ENCODE measurements around the gene ZDHHC14.

The ZDHHC14 gene

DNA sequence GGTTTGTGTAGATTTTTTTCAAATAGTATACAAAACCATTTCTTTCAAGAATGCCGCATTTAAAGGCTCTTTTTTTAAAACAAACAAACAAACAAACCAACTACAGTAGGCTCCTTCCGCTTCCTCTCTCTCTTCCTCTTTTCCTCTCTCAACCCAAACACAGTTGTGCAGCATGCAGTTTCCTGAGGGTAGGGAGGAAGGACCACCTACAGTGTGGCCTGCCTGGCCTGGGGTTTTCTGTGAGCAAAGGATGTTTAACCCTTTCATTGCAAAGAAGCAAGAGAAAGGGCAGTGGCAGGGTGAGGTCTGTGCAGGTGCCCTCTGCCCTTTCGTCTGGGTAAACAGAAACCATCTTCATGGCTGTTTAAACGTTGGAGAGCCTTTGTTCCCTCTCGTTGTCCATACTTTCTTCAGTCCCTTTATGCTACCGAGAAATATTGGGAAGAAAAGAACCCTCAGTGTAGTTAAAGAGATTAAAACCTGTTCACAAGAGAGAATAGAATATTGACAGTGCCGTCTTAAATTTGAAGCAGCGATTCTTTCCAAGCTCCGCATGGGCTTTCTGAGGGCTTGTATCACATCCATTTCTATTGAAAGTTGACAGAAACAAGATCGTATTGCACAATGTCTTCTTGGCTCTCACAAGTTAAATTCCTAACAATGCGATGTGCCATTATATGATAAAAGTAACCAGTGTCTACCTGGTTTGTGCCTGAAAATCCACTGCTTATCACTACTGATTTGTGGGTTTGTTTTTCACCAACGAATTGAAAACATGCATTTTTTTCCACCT, 226.5 kb downstream of the ZDHHC14 start:
- DNase-seq: no peak

DNA sequence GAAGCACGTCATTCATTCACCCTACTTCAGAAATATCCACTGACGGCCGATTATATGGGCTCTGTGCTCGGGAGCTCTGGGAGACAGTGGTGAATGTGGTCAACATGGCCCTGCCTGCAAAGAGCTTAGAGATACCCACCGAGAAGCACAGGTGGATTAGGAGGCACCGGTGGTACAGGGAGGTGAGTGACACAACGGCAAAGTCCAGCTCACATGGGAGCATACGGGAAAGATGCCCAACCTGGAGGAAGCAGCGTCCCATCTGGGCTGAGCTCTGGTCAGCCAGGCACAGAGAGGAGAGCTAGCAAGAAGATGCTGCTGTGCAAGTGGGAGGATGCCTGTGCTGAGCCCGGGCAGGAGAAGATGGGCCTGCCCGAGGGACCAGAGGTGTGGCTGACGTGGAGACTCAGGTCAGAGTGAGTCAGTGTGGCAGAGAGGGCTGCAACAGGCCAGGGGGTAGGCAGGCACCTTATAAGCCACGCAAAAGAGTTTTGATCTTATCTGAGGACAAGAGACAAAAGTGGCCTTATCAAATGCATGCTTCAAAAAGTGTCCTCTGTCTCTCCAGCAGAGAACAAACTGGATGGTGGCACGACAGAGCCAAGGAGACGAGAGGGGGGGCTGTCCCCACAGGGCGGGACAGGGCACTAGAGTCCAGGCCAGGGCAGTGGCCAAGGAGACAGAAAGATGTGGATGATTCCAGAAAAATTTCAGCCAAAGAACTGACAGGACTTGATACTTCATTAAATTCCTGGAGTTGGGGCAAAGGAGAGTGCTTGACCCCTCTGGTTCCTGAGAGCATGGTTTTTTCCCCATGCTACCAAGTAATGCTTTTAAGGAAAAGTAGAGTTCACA, 227.5 kb downstream of the ZDHHC14 start:
- no peak for DNase-seq

DNA sequence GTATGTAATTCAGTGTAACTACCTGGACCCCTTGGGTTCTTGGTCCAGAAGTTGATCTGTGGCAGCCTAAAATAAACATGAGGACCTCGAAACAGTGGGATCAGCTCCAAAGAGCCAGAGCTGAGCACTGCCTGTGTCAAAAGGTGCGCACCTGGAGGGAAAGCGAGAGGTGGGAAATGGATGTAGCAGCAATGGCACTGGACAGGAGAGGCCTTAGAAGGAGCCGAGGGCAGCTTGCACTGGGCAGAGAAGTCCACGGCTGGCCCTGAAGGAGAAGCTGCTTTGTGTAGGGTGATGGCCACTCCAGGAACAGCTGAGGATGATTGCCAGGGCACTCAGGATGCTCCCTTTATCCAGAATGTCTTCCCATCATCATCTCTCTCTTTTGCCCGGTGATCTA, 228.1 kb downstream of the ZDHHC14 start:
- no peak for DNase-seq

GRCh38 chr6:157609556-157609955, 228.6 kb downstream of the ZDHHC14 start:
- DNase-seq: no peak

DNA sequence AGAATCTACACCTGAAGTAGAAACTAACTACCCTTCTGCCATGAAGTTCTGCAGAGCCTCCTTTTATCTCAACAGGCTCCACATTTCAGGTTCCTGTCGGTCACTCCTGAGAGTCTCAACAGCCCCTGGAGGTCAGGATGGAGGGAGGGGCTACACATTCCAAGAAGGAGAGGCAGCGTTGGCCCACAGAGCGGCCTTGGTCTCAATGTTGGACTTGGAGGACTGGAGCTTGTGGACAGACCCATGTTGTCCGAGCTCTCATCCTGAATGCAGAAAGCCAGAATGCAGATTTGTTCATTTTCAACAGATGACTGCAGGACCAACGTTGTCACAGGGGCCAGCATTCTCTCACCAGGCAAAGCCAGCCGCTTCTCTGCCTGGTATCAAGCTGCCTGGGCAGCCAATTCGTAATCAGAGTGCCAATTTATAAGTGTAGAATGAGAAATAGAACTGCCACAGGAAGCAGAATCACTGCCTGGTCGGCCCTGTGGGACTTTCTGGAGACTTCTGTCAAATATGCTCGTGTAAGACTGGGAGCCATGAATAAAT, 229.5 kb downstream of the ZDHHC14 start:
- DNase-seq: no peak

GRCh38 chr6:157611406-157611805, 230.4 kb downstream of the ZDHHC14 start:
- DNase-seq: no peak

DNA sequence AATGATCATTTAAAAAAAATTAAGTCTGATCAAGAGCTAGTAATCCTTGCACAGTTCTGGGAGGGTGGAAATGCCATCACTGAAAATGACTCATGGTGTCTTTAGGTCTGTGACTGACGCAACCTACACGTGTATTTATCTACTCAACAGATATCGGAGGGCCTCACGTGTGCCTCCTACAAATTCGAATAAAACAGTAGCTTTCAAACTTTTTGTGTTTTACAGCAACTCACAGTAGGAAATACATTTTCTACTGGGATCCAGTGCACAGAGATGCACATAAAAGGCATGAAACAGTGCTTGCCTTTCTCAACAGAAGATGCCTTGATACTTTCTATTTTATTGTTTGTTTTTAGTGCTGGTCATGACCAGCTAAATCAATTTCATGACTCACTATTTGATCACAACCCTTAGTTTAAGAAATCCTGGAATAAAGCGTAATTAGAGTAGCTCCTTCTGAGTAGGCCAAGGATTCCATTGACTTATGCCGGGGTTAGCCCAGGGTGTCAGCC, 232.1 kb downstream of the ZDHHC14 start:
- no peak for DNase-seq

- DNase-seq: no peak
Measured at GRCh38 chr6:157614026-157614568, 233.1 kb downstream of the ZDHHC14 start.

- DNase-seq: no peak
Measured at GRCh38 chr6:157615420-157615769, 234.4 kb downstream of the ZDHHC14 start.

DNA sequence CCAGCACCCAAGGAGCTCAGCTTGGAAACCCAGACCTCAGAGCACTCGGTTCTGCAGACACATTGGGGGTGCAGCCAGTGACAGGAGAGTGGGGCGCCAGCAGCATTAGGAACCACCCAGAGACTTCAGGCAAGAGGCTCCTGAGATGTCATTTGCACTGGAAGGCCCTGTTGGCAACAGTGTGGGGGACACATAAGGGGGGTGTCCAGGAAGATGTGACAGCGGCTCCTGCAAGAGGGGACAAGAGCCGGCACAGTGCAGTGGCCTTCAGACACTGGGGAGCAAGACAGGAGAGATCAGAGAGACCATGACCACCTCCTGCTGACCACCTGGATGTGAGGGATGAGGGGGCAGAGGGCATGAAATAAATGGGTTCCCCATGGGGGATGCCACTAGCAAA, 235.0 kb downstream of the ZDHHC14 start:
- DNase-seq: no peak

DNA sequence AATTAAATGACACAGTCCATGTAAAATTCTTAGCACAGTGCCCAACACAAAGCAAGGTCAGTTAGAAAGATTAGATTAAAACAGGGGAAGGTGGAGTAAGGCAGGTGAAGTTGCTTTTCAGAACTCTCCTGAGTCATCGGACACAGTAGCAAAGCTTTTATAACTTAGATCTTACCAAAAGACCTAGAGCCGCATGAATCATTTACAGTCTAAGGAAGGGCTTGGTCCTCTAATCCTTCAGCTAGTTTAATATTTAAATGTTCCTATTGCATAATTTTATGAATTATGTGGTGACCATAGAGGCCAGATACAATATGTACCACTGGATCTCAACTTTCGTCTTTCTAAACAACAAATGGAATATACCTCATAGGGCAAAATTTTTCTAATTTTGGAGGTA, 240.0 kb downstream of the ZDHHC14 start:
- DNase-seq: no peak

DNA sequence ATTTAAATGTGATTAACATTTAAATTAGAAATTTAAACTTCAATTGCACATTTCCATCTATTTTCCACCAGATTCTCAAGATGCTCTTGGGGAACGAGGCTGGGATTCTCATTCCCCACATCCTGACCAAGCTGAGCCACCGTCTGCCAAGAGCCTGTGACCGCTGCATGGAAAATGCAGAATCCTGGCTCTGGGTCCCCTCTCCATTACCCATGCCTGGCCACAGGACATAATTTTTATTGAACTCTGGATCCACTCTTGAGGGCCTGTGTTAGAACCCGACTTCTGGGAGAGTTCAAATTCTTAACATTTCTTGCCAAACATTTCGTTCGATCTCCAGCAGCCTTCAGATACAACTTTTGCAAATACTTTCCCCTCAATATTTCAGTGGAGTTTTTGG, 240.4 kb downstream of the ZDHHC14 start:
- no peak for DNase-seq

DNA sequence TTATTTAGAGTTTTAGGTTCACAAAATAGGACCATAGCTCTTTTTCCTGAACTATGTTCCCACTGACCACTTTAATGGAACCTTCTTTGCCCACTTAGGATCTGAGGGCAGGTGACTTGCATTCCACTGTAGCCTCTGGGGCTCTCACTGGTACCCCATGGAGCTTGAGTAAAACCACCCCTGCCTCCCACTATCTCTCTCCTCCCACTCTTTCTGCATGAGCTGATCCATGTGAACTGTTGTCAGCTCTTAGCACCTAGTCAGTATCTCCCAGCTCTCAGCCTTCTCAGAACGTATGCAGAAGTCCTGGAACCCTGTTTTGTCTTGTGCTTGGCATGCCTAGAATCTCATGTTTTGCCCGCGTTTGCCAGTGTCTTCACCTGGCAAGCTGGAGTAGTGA, 241.4 kb downstream of the ZDHHC14 start:
- DNase-seq: no peak

DNA sequence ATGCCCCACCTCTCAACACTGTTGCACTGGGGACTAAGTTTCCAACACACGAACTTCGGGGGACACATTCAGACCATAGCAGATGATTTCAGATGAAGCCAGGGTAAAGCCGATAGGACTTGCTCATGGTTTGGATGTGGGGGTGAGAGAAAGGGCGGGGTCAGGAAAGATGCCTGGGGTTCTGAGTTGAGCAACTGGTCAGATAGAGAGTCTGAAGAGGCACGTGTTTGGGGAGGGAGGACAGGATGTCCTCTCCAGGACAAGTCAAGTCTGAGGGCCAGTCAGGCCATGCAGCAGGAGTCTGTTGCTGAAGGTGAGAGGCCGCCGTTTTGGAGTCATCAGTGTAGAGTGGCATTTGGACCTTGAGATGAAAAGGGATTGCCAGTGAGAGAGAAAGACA, 244.1 kb downstream of the ZDHHC14 start:
- DNase-seq: no peak

DNA sequence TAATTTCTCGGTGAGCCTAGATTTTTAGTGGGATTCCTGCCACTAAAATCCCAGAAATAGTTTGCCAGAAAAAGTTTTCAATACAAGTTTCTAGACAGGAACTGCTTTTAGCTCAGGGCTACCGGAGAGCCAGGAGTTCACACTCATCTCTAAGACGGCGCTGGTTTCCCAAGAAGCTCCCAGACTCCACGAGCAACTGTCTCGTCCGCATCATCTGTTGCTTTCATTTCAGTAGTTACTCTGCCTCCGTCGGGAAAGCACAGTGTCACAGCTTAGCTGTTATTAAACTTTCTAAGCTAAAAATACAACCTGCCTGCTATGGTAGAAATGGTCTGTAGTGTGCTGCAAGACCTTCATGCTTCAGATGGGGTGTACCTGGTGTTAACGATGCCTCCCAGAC, 244.8 kb downstream of the ZDHHC14 start:
- no peak for DNase-seq

GRCh38 chr6:157627195-157627966, 246.4 kb downstream of the ZDHHC14 start:
- no peak for DNase-seq

GRCh38 chr6:157628463-157628862, 247.5 kb downstream of the ZDHHC14 start:
- DNase-seq: no peak

GRCh38 chr6:157629220-157629619, 248.2 kb downstream of the ZDHHC14 start:
- no peak for DNase-seq

GRCh38 chr6:157630463-157631080, 249.6 kb downstream of the ZDHHC14 start:
- DNase-seq: no peak

DNA sequence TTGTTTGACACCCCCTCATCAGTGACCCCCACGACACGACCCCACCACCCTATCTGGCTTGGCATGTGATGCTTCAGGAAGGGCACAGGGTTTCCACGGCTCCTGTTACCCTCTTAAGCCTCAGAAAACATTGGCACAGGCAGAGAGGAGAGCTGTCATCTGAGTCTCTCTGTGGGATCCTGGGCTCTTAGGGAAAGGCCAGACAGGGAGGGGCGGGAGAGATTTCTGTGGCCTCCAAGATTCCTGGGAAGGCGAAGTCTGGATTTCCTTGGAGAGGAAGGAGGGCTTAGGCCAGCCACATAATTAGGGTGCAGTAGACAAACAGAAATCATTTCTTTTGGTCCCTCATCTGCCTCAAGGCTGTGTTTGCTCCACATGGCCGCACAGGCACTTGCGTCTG, 250.4 kb downstream of the ZDHHC14 start:
- no peak for DNase-seq

DNA sequence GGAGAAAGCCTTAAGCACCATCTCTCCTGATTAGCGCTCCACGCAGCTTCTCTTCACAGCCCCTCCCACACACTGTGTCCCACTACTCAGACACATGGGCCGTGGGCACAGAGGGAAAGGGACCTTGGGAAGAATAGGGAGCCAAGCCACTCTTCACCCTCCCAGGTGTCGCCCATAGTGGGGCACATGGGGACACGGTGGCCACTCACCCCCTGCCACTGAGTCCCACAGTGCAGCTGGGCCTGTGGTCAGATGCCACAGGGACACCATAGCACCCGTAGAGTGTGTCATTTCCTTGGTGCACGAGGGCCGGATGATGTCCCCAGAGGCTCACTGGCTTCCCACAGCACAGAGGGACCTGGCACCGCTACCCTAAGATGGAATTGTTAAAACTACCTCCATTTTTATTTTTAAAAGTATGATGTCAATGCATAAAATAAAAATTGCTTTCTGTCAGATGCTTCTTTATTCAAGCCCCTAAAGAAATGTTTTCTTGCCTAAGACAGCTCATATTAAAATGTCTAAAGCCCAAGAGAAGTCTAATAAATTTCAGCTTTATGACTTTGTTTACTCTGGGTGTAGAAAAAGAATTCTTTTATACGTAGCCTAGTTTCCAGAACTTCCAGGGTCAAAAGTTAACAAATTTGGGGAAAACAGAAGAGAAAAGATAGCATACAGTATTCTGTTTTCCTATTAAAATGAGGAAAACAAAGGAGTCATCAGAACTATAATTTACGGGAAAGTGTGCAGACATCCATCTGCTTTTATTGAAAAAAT, 251.0 kb downstream of the ZDHHC14 start:
- DNase-seq: no peak

Measured in stimulated activated CD4-positive, alpha-beta T cell treated with anti-CD3 and anti-CD28 coated beads, Interleukin-4, amount 100 ng/mL, for 4 hours (primary cell).